WTC11 (cell line): ENCODE data around the gene PACSIN1. TPM values are rescaled to one million over a fixed set of nuclear protein-coding genes. Genes with fewer than 3 reads are reported as not detected.

Experiments used
- CBFB ChIP-seq: sonication (generic); formaldehyde crosslinking; IDR thresholded peaks from 2 replicates; pipeline ENCODE4 v1.8.1; 2022; ENCODE audit warnings: mild to moderate bottlenecking, low read depth, missing genetic modification reagents
- CREB1 ChIP-seq: sonication (generic); formaldehyde crosslinking; IDR thresholded peaks from 2 replicates; pipeline ENCODE4 v1.8.0; 2023; ENCODE audit warnings: mild to moderate bottlenecking, missing genetic modification reagents
- CREM ChIP-seq: sonication (generic); formaldehyde crosslinking; IDR thresholded peaks from 2 replicates; pipeline ENCODE4 v1.8.1; 2022; ENCODE audit warnings: mild to moderate bottlenecking, missing genetic modification reagents, moderate library complexity
- ETV6 ChIP-seq: sonication (generic); formaldehyde crosslinking; IDR thresholded peaks from 2 replicates; pipeline ENCODE4 v1.8.1; 2022; ENCODE audit warnings: mild to moderate bottlenecking, missing genetic modification reagents
- GRHL2 ChIP-seq: fragments of 250-450 bp; sonication (Bioruptor Pico); IDR thresholded peaks from 2 replicates; pipeline ENCODE4 v1.8.0; 2022; ENCODE audit warnings: mild to moderate bottlenecking, moderate library complexity; ENCODE audit not compliant: insufficient replicate concordance, severe bottlenecking
- NR3C1 ChIP-seq: sonication (generic); formaldehyde crosslinking; conservative IDR thresholded peaks from 2 replicates; pipeline ENCODE4 v1.8.1; 2023; ENCODE audit warnings: low read depth, mild to moderate bottlenecking, missing genetic modification reagents
- SMAD4 ChIP-seq: sonication (generic); formaldehyde crosslinking; IDR thresholded peaks from 2 replicates; pipeline ENCODE4 v1.8.0; 2022; ENCODE audit warnings: mild to moderate bottlenecking, missing genetic modification reagents
- ZNF317 ChIP-seq: sonication (generic); formaldehyde crosslinking; IDR thresholded peaks from 2 replicates; pipeline ENCODE4 v1.8.1; 2023; ENCODE audit warnings: low read depth, mild to moderate bottlenecking, moderate library complexity, missing genetic modification reagents, borderline replicate concordance
- total RNA-seq: library from RNA; stranded (reverse); gene quantifications from 3 replicates; pipeline ENCODE4 v1.2.3, GENCODE V29; 2021
- TF ChIP-seq, protein P1 (sequence below): sonication (generic); formaldehyde crosslinking; conservative IDR thresholded peaks from 2 replicates; pipeline ENCODE4 v1.8.1; 2023; ENCODE audit warnings: mild to moderate bottlenecking, low read depth, missing genetic modification reagents, moderate library complexity
- TF ChIP-seq, protein P2 (sequence below): sonication (generic); formaldehyde crosslinking; IDR thresholded peaks from 2 replicates; pipeline ENCODE4 v1.8.1; 2023; ENCODE audit warnings: mild to moderate bottlenecking, missing genetic modification reagents
- TF ChIP-seq, protein P3 (sequence below): fragments of 250-450 bp; sonication (Bioruptor Pico); IDR thresholded peaks from 2 replicates; pipeline ENCODE4 v1.9.0; 2021; ENCODE audit warnings: mild to moderate bottlenecking
- TF ChIP-seq, protein P4 (sequence below): fragments of 250-450 bp; sonication (Bioruptor Pico); conservative IDR thresholded peaks from 2 replicates; pipeline ENCODE4 v1.9.0; 2021; ENCODE audit warnings: mild to moderate bottlenecking
- TF ChIP-seq, protein P5 (sequence below): sonication (generic); formaldehyde crosslinking; IDR thresholded peaks from 2 replicates; pipeline ENCODE4 v1.8.0; 2023; ENCODE audit warnings: mild to moderate bottlenecking, missing genetic modification reagents
- TF ChIP-seq, protein P6 (sequence below): sonication (generic); formaldehyde crosslinking; IDR thresholded peaks from 2 replicates; pipeline ENCODE4 v1.8.1; 2023; ENCODE audit warnings: mild to moderate bottlenecking, missing genetic modification reagents
- TF ChIP-seq, protein P7 (sequence below): sonication (generic); formaldehyde crosslinking; IDR thresholded peaks from 2 replicates; pipeline ENCODE4 v1.8.0; 2022; ENCODE audit warnings: mild to moderate bottlenecking, missing genetic modification reagents
- TF ChIP-seq, protein P8 (sequence below): fragments of 250-450 bp; sonication (Bioruptor Pico); IDR thresholded peaks from 2 replicates; pipeline ENCODE4 v2.1.2; 2022; ENCODE audit warnings: mild to moderate bottlenecking, moderate library complexity
- TF ChIP-seq, protein P9 (sequence below): sonication (generic); formaldehyde crosslinking; IDR thresholded peaks from 2 replicates; pipeline ENCODE4 v1.8.0; 2023; ENCODE audit warnings: missing genetic modification reagents, mild to moderate bottlenecking, borderline replicate concordance

Gene PACSIN1
- total RNA-seq, 1 experiment from 2014 or later, result 12.6 TPM

DNA sequence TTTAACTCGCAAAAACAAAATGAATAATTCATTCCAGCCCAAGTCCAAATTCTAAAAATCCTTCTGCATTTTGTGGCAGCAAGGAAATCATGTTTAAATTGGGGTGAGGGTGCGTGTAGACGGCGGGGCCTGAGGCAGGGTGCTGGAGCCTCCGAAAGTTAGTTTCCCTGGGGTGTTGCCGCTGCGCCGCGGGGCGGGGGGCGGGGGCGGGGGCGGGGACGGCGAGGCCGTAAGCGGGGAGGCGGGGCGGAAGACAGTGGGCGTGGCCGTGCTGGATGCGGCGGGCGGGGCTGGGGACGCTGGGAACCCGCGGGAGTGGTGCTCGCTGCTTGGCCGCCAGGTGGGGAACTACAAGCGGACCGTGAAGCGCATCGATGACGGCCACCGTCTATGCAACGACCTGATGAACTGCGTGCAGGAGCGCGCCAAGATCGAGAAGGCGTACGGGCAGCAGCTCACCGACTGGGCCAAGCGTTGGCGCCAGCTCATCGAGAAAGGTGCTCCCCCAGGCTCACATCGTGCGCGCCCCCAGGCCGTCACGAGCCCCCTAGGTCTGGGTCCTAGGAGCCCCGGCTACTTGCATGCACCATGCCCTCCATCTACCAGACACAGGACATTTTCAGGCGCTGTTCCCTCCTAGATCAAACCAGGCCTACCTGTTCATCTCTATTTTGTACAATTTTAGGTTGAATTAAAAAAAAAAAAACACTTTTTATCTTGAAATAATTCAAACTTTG is 61.3 kb downstream of the PACSIN1 start (continued):
- TF ChIP-seq, protein P1, sequence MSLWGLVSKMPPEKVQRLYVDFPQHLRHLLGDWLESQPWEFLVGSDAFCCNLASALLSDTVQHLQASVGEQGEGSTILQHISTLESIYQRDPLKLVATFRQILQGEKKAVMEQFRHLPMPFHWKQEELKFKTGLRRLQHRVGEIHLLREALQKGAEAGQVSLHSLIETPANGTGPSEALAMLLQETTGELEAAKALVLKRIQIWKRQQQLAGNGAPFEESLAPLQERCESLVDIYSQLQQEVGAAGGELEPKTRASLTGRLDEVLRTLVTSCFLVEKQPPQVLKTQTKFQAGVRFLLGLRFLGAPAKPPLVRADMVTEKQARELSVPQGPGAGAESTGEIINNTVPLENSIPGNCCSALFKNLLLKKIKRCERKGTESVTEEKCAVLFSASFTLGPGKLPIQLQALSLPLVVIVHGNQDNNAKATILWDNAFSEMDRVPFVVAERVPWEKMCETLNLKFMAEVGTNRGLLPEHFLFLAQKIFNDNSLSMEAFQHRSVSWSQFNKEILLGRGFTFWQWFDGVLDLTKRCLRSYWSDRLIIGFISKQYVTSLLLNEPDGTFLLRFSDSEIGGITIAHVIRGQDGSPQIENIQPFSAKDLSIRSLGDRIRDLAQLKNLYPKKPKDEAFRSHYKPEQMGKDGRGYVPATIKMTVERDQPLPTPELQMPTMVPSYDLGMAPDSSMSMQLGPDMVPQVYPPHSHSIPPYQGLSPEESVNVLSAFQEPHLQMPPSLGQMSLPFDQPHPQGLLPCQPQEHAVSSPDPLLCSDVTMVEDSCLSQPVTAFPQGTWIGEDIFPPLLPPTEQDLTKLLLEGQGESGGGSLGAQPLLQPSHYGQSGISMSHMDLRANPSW (CRISPR knock-in tag), result no peak
- TF ChIP-seq, protein P2, sequence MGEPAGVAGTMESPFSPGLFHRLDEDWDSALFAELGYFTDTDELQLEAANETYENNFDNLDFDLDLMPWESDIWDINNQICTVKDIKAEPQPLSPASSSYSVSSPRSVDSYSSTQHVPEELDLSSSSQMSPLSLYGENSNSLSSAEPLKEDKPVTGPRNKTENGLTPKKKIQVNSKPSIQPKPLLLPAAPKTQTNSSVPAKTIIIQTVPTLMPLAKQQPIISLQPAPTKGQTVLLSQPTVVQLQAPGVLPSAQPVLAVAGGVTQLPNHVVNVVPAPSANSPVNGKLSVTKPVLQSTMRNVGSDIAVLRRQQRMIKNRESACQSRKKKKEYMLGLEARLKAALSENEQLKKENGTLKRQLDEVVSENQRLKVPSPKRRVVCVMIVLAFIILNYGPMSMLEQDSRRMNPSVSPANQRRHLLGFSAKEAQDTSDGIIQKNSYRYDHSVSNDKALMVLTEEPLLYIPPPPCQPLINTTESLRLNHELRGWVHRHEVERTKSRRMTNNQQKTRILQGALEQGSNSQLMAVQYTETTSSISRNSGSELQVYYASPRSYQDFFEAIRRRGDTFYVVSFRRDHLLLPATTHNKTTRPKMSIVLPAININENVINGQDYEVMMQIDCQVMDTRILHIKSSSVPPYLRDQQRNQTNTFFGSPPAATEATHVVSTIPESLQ (CRISPR knock-in tag), result no peak
- TF ChIP-seq ETV6 (CRISPR knock-in tag), result no peak
- no peak for TF ChIP-seq CREM (CRISPR knock-in tag)
- TF ChIP-seq, protein P3, sequence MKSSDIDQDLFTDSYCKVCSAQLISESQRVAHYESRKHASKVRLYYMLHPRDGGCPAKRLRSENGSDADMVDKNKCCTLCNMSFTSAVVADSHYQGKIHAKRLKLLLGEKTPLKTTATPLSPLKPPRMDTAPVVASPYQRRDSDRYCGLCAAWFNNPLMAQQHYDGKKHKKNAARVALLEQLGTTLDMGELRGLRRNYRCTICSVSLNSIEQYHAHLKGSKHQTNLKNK, result no peak
- no peak for TF ChIP-seq CREB1
- no peak for TF ChIP-seq NR3C1 (CRISPR knock-in tag)
- TF ChIP-seq ZNF317 (CRISPR knock-in tag), result no peak
- TF ChIP-seq, protein P4, sequence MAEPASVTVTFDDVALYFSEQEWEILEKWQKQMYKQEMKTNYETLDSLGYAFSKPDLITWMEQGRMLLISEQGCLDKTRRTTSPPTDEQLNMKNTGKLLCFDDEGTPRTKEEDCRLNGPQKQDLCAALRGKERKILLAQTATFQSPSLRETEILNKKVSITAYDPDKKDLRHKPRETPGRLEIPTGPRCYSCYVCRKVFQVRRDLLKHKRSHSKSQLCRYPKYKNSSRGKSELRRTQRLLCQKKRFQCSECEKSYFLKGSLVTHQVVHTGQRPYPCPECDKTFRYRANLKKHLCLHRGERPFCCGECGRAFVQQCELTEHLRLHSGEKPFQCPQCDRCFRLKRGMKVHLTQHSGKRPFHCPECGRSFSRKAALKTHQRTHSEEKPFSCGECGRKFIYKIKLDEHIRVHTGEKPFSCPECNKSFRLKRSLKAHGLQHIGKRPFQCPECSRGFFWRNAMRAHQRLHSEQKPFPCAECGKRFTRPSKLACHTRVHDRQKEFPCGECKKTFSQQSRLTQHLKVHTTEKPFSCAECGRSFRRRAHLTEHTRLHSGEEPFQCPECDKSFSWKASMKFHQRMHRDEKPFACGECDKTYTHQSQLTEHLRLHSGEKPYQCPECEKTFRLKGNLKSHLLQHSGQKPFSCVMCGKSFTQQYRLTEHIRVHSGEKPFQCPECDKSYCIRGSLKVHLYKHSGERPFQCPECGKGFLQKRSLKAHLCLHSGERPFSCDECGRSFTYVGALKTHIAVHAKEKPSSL (CRISPR knock-in tag), result no peak
- TF ChIP-seq CBFB (CRISPR knock-in tag), result no peak
- TF ChIP-seq, protein P5, sequence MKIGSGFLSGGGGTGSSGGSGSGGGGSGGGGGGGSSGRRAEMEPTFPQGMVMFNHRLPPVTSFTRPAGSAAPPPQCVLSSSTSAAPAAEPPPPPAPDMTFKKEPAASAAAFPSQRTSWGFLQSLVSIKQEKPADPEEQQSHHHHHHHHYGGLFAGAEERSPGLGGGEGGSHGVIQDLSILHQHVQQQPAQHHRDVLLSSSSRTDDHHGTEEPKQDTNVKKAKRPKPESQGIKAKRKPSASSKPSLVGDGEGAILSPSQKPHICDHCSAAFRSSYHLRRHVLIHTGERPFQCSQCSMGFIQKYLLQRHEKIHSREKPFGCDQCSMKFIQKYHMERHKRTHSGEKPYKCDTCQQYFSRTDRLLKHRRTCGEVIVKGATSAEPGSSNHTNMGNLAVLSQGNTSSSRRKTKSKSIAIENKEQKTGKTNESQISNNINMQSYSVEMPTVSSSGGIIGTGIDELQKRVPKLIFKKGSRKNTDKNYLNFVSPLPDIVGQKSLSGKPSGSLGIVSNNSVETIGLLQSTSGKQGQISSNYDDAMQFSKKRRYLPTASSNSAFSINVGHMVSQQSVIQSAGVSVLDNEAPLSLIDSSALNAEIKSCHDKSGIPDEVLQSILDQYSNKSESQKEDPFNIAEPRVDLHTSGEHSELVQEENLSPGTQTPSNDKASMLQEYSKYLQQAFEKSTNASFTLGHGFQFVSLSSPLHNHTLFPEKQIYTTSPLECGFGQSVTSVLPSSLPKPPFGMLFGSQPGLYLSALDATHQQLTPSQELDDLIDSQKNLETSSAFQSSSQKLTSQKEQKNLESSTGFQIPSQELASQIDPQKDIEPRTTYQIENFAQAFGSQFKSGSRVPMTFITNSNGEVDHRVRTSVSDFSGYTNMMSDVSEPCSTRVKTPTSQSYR (CRISPR knock-in tag), result peak; percentile 17; the same call in 1 of the 2 replicates
- no peak for TF ChIP-seq GRHL2 (CRISPR knock-in tag)
- TF ChIP-seq, protein P6, sequence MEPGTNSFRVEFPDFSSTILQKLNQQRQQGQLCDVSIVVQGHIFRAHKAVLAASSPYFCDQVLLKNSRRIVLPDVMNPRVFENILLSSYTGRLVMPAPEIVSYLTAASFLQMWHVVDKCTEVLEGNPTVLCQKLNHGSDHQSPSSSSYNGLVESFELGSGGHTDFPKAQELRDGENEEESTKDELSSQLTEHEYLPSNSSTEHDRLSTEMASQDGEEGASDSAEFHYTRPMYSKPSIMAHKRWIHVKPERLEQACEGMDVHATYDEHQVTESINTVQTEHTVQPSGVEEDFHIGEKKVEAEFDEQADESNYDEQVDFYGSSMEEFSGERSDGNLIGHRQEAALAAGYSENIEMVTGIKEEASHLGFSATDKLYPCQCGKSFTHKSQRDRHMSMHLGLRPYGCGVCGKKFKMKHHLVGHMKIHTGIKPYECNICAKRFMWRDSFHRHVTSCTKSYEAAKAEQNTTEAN (CRISPR knock-in tag), result no peak
- TF ChIP-seq, protein P7, sequence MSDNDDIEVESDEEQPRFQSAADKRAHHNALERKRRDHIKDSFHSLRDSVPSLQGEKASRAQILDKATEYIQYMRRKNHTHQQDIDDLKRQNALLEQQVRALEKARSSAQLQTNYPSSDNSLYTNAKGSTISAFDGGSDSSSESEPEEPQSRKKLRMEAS (CRISPR knock-in tag), result peak; percentile 68; the same call in 1 of the 2 replicates
- TF ChIP-seq, protein P8, sequence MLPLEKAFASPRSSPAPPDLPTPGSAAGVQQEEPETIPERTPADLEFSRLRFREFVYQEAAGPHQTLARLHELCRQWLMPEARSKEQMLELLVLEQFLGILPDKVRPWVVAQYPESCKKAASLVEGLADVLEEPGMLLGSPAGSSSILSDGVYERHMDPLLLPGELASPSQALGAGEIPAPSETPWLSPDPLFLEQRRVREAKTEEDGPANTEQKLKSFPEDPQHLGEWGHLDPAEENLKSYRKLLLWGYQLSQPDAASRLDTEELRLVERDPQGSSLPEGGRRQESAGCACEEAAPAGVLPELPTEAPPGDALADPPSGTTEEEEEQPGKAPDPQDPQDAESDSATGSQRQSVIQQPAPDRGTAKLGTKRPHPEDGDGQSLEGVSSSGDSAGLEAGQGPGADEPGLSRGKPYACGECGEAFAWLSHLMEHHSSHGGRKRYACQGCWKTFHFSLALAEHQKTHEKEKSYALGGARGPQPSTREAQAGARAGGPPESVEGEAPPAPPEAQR, result no peak
- TF ChIP-seq, protein P9, sequence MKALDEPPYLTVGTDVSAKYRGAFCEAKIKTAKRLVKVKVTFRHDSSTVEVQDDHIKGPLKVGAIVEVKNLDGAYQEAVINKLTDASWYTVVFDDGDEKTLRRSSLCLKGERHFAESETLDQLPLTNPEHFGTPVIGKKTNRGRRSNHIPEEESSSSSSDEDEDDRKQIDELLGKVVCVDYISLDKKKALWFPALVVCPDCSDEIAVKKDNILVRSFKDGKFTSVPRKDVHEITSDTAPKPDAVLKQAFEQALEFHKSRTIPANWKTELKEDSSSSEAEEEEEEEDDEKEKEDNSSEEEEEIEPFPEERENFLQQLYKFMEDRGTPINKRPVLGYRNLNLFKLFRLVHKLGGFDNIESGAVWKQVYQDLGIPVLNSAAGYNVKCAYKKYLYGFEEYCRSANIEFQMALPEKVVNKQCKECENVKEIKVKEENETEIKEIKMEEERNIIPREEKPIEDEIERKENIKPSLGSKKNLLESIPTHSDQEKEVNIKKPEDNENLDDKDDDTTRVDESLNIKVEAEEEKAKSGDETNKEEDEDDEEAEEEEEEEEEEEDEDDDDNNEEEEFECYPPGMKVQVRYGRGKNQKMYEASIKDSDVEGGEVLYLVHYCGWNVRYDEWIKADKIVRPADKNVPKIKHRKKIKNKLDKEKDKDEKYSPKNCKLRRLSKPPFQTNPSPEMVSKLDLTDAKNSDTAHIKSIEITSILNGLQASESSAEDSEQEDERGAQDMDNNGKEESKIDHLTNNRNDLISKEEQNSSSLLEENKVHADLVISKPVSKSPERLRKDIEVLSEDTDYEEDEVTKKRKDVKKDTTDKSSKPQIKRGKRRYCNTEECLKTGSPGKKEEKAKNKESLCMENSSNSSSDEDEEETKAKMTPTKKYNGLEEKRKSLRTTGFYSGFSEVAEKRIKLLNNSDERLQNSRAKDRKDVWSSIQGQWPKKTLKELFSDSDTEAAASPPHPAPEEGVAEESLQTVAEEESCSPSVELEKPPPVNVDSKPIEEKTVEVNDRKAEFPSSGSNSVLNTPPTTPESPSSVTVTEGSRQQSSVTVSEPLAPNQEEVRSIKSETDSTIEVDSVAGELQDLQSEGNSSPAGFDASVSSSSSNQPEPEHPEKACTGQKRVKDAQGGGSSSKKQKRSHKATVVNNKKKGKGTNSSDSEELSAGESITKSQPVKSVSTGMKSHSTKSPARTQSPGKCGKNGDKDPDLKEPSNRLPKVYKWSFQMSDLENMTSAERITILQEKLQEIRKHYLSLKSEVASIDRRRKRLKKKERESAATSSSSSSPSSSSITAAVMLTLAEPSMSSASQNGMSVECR (CRISPR knock-in tag), result no peak
- TF ChIP-seq SMAD4 (CRISPR knock-in tag), result no peak
